DND-41 (cell line): ENCODE data around the gene TNFSF13B.

Experiments
- ATAC-seq: fragments of 200-7000 bp; cut with Tn5 transposase; 3 replicates; pipeline ENCODE4 v1.9.1; 2021; ENCODE audit warnings: low read depth; ENCODE audit not compliant: insufficient read depth
- DNase-seq: peaks from one replicate; pipeline ENCODE4 v3.0.0-alpha.2; 2020
- H2AFZ ChIP-seq: 2 replicates; pipeline ENCODE4 v1.6.0; 2012; ENCODE audit warnings: low read depth, low read length
- H3K27ac ChIP-seq: 2 replicates; pipeline ENCODE4 v1.5.1; 2012; ENCODE audit warnings: low read length, inconsistent platforms
- H3K27me3 ChIP-seq: fragments of 200-600 bp; sonication (generic); 2 replicates; pipeline ENCODE4 v1.6.0; 2012; ENCODE audit warnings: low read length, mild to moderate bottlenecking, inconsistent platforms; ENCODE audit not compliant: insufficient read depth, poor library complexity
- H3K36me3 ChIP-seq: 2 replicates; pipeline ENCODE4 v1.5.1; 2012; ENCODE audit warnings: low read length, inconsistent platforms; ENCODE audit not compliant: insufficient read depth
- H3K4me1 ChIP-seq: 2 replicates; pipeline ENCODE4 v1.5.1; 2012; ENCODE audit warnings: mild to moderate bottlenecking, low read length; ENCODE audit not compliant: insufficient read depth
- H3K4me2 ChIP-seq: 2 replicates; pipeline ENCODE4 v1.6.0; 2012; ENCODE audit warnings: mild to moderate bottlenecking, moderate library complexity, low read length, inconsistent platforms; ENCODE audit not compliant: insufficient read depth
- H3K4me3 ChIP-seq, 2 experiments: fragments of 200-600 bp in 1 of 2; shearing (Covaris generic) in 1 of 2; 2 replicates each; pipeline ENCODE4 v1.5.1; 2012 to 2016; ENCODE audit warnings: inconsistent platforms in 2 of 2, low read length in 2 of 2, mild to moderate bottlenecking in 2 of 2, low read depth in 1 of 2, moderate library complexity in 1 of 2
- H3K79me2 ChIP-seq: 2 replicates; pipeline ENCODE4 v1.6.0; 2012; ENCODE audit warnings: low read length, inconsistent platforms; ENCODE audit not compliant: insufficient read depth
- H3K9ac ChIP-seq: 2 replicates; pipeline ENCODE4 v1.6.0; 2012; ENCODE audit warnings: low read depth, mild to moderate bottlenecking, inconsistent platforms, low read length, moderate library complexity
- H3K9me3 ChIP-seq: 2 replicates; pipeline ENCODE4 v1.5.1; 2012; ENCODE audit warnings: low read length, moderate library complexity, mild to moderate bottlenecking, inconsistent platforms; ENCODE audit not compliant: insufficient read depth, severe bottlenecking
- H4K20me1 ChIP-seq: 2 replicates; pipeline ENCODE4 v1.6.0; 2012; ENCODE audit warnings: low read length; ENCODE audit not compliant: insufficient read depth
- EZH2 ChIP-seq: IDR thresholded peaks from 3 replicates; pipeline ENCODE4 v1.6.1; 2012; ENCODE audit warnings: borderline replicate concordance, low read depth, mild to moderate bottlenecking, moderate library complexity, low read length, inconsistent platforms; ENCODE audit not compliant: severe bottlenecking
- TF ChIP-seq, protein P1 (sequence below): IDR thresholded peaks from 2 replicates; pipeline ENCODE4 v1.5.1; 2012; ENCODE audit warnings: borderline replicate concordance, low read length, moderate library complexity, mild to moderate bottlenecking; ENCODE audit not compliant: poor library complexity, severe bottlenecking; ENCODE audit errors: extremely low read depth

The TNFSF13B gene

DNA sequence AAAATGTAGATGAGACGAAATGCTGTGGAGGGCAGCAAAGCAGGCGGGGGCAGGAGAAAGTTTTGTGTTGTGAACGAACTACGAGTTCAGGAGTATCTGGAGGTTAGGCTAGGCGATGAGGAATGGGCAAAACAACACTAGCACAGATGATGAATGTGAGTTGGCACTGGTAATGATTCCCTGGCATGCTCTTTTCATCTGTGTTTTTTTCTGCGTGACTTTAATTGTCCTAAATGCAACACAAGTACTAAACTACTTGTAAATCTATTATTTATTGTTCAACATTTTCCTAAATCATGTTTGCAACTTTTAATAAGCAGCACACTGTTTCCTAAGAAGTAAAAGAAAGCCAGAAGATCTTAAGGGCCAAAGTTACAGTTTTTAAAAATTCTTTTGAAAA, 19.2 kb downstream of the TNFSF13B start:
- no peaks in the 10 kb centered on the region for H3K4me1 ChIP-seq
- H3K9me3 ChIP-seq, result no peaks in the 10 kb centered on the region
- no peak overlapping the region for H3K9ac ChIP-seq
- TF ChIP-seq, protein P1, sequence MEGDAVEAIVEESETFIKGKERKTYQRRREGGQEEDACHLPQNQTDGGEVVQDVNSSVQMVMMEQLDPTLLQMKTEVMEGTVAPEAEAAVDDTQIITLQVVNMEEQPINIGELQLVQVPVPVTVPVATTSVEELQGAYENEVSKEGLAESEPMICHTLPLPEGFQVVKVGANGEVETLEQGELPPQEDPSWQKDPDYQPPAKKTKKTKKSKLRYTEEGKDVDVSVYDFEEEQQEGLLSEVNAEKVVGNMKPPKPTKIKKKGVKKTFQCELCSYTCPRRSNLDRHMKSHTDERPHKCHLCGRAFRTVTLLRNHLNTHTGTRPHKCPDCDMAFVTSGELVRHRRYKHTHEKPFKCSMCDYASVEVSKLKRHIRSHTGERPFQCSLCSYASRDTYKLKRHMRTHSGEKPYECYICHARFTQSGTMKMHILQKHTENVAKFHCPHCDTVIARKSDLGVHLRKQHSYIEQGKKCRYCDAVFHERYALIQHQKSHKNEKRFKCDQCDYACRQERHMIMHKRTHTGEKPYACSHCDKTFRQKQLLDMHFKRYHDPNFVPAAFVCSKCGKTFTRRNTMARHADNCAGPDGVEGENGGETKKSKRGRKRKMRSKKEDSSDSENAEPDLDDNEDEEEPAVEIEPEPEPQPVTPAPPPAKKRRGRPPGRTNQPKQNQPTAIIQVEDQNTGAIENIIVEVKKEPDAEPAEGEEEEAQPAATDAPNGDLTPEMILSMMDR, result no peak
- no peak for TF ChIP-seq EZH2
- H3K27me3 ChIP-seq, result peaks cover 2% of the 10 kb centered on the region
- no peaks in the 10 kb centered on the region for H3K36me3 ChIP-seq
- ATAC-seq (no peak), DNase-seq (no peak)
- H2AFZ ChIP-seq, result no peak overlapping the region
- H3K79me2 ChIP-seq, result no peaks in the 10 kb centered on the region
- no peak overlapping the region for H3K4me3 ChIP-seq
- H3K27ac ChIP-seq, result no peak overlapping the region
- H4K20me1 ChIP-seq, result no peaks in the 10 kb centered on the region
- no peak overlapping the region for H3K4me2 ChIP-seq

GRCh38 chr13:108289819-108290218, 20.3 kb downstream of the TNFSF13B start:
- H3K4me1 ChIP-seq, result no peaks in the 10 kb centered on the region
- TF ChIP-seq EZH2, result no peak
- TF ChIP-seq, protein P1, result no peak
- no peaks in the 10 kb centered on the region for H3K27me3 ChIP-seq
- H3K9ac ChIP-seq, result no peak overlapping the region
- DNase-seq (no peak), ATAC-seq (no peak)
- H3K79me2 ChIP-seq, result no peaks in the 10 kb centered on the region
- no peaks in the 10 kb centered on the region for H3K36me3 ChIP-seq
- H3K27ac ChIP-seq, result no peak overlapping the region
- no peak overlapping the region for H3K4me3 ChIP-seq
- no peaks in the 10 kb centered on the region for H4K20me1 ChIP-seq
- no peak overlapping the region for H3K4me2 ChIP-seq
- H2AFZ ChIP-seq, result no peak overlapping the region
- no peaks in the 10 kb centered on the region for H3K9me3 ChIP-seq

- Histone ChIP-seq H3K79me2 (no peaks in the 10 kb centered on the region), H2AFZ (no peak overlapping the region), H3K4me1 (no peaks in the 10 kb centered on the region), H3K4me2 (no peak overlapping the region), H3K4me3 (no peak overlapping the region), H3K27ac (no peak overlapping the region), H3K27me3 (no peaks in the 10 kb centered on the region), H3K36me3 (no peaks in the 10 kb centered on the region), H4K20me1 (no peaks in the 10 kb centered on the region), H3K9me3 (no peaks in the 10 kb centered on the region), H3K9ac (no peak overlapping the region)
- ATAC-seq (no peak), DNase-seq (no peak)
- no peak for TF ChIP-seq EZH2
- TF ChIP-seq, protein P1, result no peak
Observed at GRCh38 chr13:108297114-108297513, 27.6 kb downstream of the TNFSF13B start.

GRCh38 chr13:108302279-108302678, 32.8 kb downstream of the TNFSF13B start:
- Histone ChIP-seq H3K9ac (no peak overlapping the region), H3K27me3 (no peaks in the 10 kb centered on the region), H3K36me3 (no peaks in the 10 kb centered on the region), H3K4me2 (no peak overlapping the region), H3K9me3 (no peaks in the 10 kb centered on the region), H4K20me1 (no peaks in the 10 kb centered on the region), H3K27ac (no peak overlapping the region), H3K4me1 (no peaks in the 10 kb centered on the region), H3K4me3 (no peak overlapping the region), H3K79me2 (no peaks in the 10 kb centered on the region), H2AFZ (no peak overlapping the region)
- DNase-seq, result no peak
- TF ChIP-seq, protein P1, result no peak
- TF ChIP-seq EZH2, result no peak
- ATAC-seq, result no peak
